ENCODE measurements around the gene PROKR1.

The PROKR1 gene

GRCh38 chr2:68658266-68658665, 14.9 kb downstream of the PROKR1 start:
- Histone ChIP-seq H3K27ac (no peak overlapping the region), H3K4me3 (IDR thresholded peaks at IDR 0.05; ENCODE audit: insufficient read depth, low read depth, low read length) (no peak overlapping the region), H4K20me1 (ENCODE audit: insufficient read depth) (no peaks in the 10 kb centered on the region), H3K4me2 (no peak overlapping the region), H3K9ac (no peak overlapping the region), H3K79me2 (ENCODE audit: insufficient read depth, low read depth) (no peaks in the 10 kb centered on the region), H3K4me1 (ENCODE audit: low read depth, poor library complexity, severe bottlenecking) (no peaks in the 10 kb centered on the region), H3K27me3 (ENCODE audit: insufficient read depth, low read depth) (no peaks in the 10 kb centered on the region), H2AFZ (ENCODE audit: low read depth) (no peak overlapping the region), H3K36me3 (ENCODE audit: insufficient read depth) (no peaks in the 10 kb centered on the region)
- TF ChIP-seq CTCF (conservative IDR thresholded peaks at IDR 0.05; ENCODE audit: low read depth, low read length), result no peak

GRCh38 chr2:68659081-68659480, 15.7 kb downstream of the PROKR1 start:
- H3K36me3 ChIP-seq (ENCODE audit: insufficient read depth), result no peaks in the 10 kb centered on the region
- no peak overlapping the region for H3K4me2 ChIP-seq
- H3K27me3 ChIP-seq (ENCODE audit: insufficient read depth, low read depth), result no peaks in the 10 kb centered on the region
- no peak overlapping the region for H2AFZ ChIP-seq (ENCODE audit: low read depth)
- no peak overlapping the region for H3K4me3 ChIP-seq (IDR thresholded peaks at IDR 0.05; ENCODE audit: insufficient read depth, low read depth, low read length)
- no peak overlapping the region for H3K9ac ChIP-seq
- no peak for TF ChIP-seq CTCF (conservative IDR thresholded peaks at IDR 0.05; ENCODE audit: low read depth, low read length)
- H3K4me1 ChIP-seq (ENCODE audit: low read depth, poor library complexity, severe bottlenecking), result no peaks in the 10 kb centered on the region
- H3K27ac ChIP-seq, result no peak overlapping the region
- H4K20me1 ChIP-seq (ENCODE audit: insufficient read depth), result no peaks in the 10 kb centered on the region
- H3K79me2 ChIP-seq (ENCODE audit: insufficient read depth, low read depth), result no peaks in the 10 kb centered on the region

GRCh38 chr2:68660658-68661057, 17.3 kb downstream of the PROKR1 start:
- no peak overlapping the region for H3K4me2 ChIP-seq
- no peaks in the 10 kb centered on the region for H3K79me2 ChIP-seq (ENCODE audit: insufficient read depth, low read depth)
- no peaks in the 10 kb centered on the region for H3K27me3 ChIP-seq (ENCODE audit: insufficient read depth, low read depth)
- H3K4me1 ChIP-seq (ENCODE audit: low read depth, poor library complexity, severe bottlenecking), result no peaks in the 10 kb centered on the region
- no peaks in the 10 kb centered on the region for H3K36me3 ChIP-seq (ENCODE audit: insufficient read depth)
- no peak overlapping the region for H3K4me3 ChIP-seq (IDR thresholded peaks at IDR 0.05; ENCODE audit: insufficient read depth, low read depth, low read length)
- H3K9ac ChIP-seq, result no peak overlapping the region
- H4K20me1 ChIP-seq (ENCODE audit: insufficient read depth), result no peaks in the 10 kb centered on the region
- no peak overlapping the region for H2AFZ ChIP-seq (ENCODE audit: low read depth)
- no peak overlapping the region for H3K27ac ChIP-seq
- no peak for TF ChIP-seq CTCF (conservative IDR thresholded peaks at IDR 0.05; ENCODE audit: low read depth, low read length)

- H3K36me3 ChIP-seq (ENCODE audit: insufficient read depth), result no peaks in the 10 kb centered on the region
- no peaks in the 10 kb centered on the region for H3K4me1 ChIP-seq (ENCODE audit: low read depth, poor library complexity, severe bottlenecking)
- H3K4me3 ChIP-seq (IDR thresholded peaks at IDR 0.05; ENCODE audit: insufficient read depth, low read depth, low read length), result no peak overlapping the region
- H4K20me1 ChIP-seq (ENCODE audit: insufficient read depth), result no peaks in the 10 kb centered on the region
- no peaks in the 10 kb centered on the region for H3K27me3 ChIP-seq (ENCODE audit: insufficient read depth, low read depth)
- H2AFZ ChIP-seq (ENCODE audit: low read depth), result no peak overlapping the region
- no peak overlapping the region for H3K27ac ChIP-seq
- H3K9ac ChIP-seq, result no peak overlapping the region
- no peak overlapping the region for H3K4me2 ChIP-seq
- H3K79me2 ChIP-seq (ENCODE audit: insufficient read depth, low read depth), result no peaks in the 10 kb centered on the region
- TF ChIP-seq CTCF (conservative IDR thresholded peaks at IDR 0.05; ENCODE audit: low read depth, low read length), result no peak
These were observed 19.1 kb downstream of the PROKR1 start for GRCh38 chr2:68662466-68662865.

Measured in KMS-11 (cell line).